GM12878 (cell line): ENCODE measurements around the gene MAST1. TPM values are rescaled to one million over a fixed set of nuclear protein-coding genes. Genes with fewer than 3 reads are reported as not detected.
A peak's percentile ranks its signal among the peaks of the same experiment; 100 is the strongest.

Experiments used
- ATAC-seq: fragments of 200-7000 bp; cut with Tn5 transposase; 3 replicates; pipeline ENCODE4 v1.9.1; 2020; ENCODE audit warnings: mild to moderate bottlenecking, moderate library complexity
- BruUV-seq: library from RNA; stranded (reverse); fragments of 400-500 nt; replicated peaks from 2 replicates; lab custom pipeline; 2021; lab: Mats Ljungman, UMichigan
- CTCF ChIA-PET: fragments of 300-600 bp; sonication (Branson Sonifier 250); formaldehyde crosslinking; extraction: SDS; loops from one replicate; lab custom pipeline; 2021; ENCODE audit warnings: inconsistent platforms; lab: Yijun Ruan, JAX
- POLR2A ChIA-PET: fragments of 350-600 bp; formaldehyde crosslinking; extraction: SDS; loops from one replicate; lab custom pipeline; 2021; ENCODE audit warnings: inconsistent platforms; lab: Charles Lee
- RAD21 ChIA-PET: fragments of 300-600 bp; sonication (Branson Sonifier 250); formaldehyde crosslinking; loops from one replicate; lab custom pipeline; 2023; ENCODE audit warnings: antibody characterized with exemption; ENCODE audit not compliant: unreplicated experiment; lab: Charles Lee
- SMC1A ChIA-PET: fragments of 300-600 bp; sonication (Branson Sonifier 250); formaldehyde crosslinking; loops from one replicate; lab custom pipeline; 2023; ENCODE audit not compliant: unreplicated experiment, uncharacterized antibody; lab: Charles Lee
- DNase-seq: peaks from one replicate; pipeline ENCODE4 v3.0.0-alpha.2; 2011; ENCODE audit warnings: low read depth, low spot score
- FAIRE-seq: peaks from 3 replicates; lab custom pipeline; 2011; peaks lifted over from hg19 to GRCh38; lab: Jason Lieb, UNC
- H2AFZ ChIP-seq: 2 replicates; pipeline ENCODE4 v1.6.0; 2011; ENCODE audit warnings: low read depth, low read length, control low read depth; ENCODE audit not compliant: control insufficient read depth
- H3K27ac ChIP-seq: 2 replicates; pipeline ENCODE4 v1.5.1; 2011; ENCODE audit warnings: control low read depth; ENCODE audit not compliant: control insufficient read depth, insufficient read depth
- H3K27me3 ChIP-seq, 2 experiments: replicated peaks in 1 of 2; 2 replicates each; pipeline versions ENCODE4 v1.6.0 to v1.6.1; 2011; ENCODE audit warnings: low read length in 1 of 2; ENCODE audit not compliant: control insufficient read depth in 2 of 2, insufficient read depth in 2 of 2
- H3K36me3 ChIP-seq, 2 experiments: 2 replicates each; pipeline ENCODE4 v1.5.1; 2011; ENCODE audit warnings: low read length in 1 of 2; ENCODE audit not compliant: control insufficient read depth in 2 of 2, insufficient read depth in 2 of 2
- H3K4me1 ChIP-seq: 2 replicates; pipeline ENCODE4 v1.6.1; 2011; ENCODE audit warnings: mild to moderate bottlenecking, low read length, moderate library complexity, mixed read lengths; ENCODE audit not compliant: control insufficient read depth, insufficient read depth
- H3K4me2 ChIP-seq: 2 replicates; pipeline ENCODE4 v1.6.0; 2011; ENCODE audit warnings: control low read depth; ENCODE audit not compliant: control insufficient read depth, insufficient read depth
- H3K4me3 ChIP-seq: fragments of 200-600 bp; sonication (generic); 2 replicates; pipeline ENCODE4 v1.5.1; 2016
- H3K79me2 ChIP-seq: 2 replicates; pipeline ENCODE4 v1.6.0; 2011; ENCODE audit warnings: low read length; ENCODE audit not compliant: control insufficient read depth, insufficient read depth
- H3K9ac ChIP-seq: 2 replicates; pipeline ENCODE4 v1.8.0; 2011; ENCODE audit warnings: low read length, control low read depth, mixed read lengths; ENCODE audit not compliant: control insufficient read depth, insufficient read depth
- H3K9me3 ChIP-seq: replicated peaks from 3 replicates; pipeline ENCODE4 v1.5.1; 2011; ENCODE audit warnings: mild to moderate bottlenecking, low read length; ENCODE audit not compliant: control insufficient read depth, insufficient read depth
- H4K20me1 ChIP-seq: 2 replicates; pipeline ENCODE4 v1.6.0; 2011; ENCODE audit not compliant: control insufficient read depth, insufficient read depth
- BCL3 ChIP-seq: IDR thresholded peaks from 2 replicates; pipeline ENCODE4 v1.6.1; 2011; ENCODE audit warnings: borderline replicate concordance, low read depth, mild to moderate bottlenecking, moderate library complexity, low read length; ENCODE audit not compliant: insufficient read depth, poor library complexity, severe bottlenecking
- CEBPB ChIP-seq, 2 experiments: fragments of 150-350 bp in 1 of 2; IDR thresholded peaks; 2 replicates each; pipeline ENCODE4 v1.6.1; 2012 to 2014; ENCODE audit warnings: low read depth in 2 of 2, low read length in 2 of 2, borderline replicate concordance in 1 of 2, inconsistent platforms in 1 of 2
- FOS ChIP-seq: IDR thresholded peaks from 3 replicates; pipeline ENCODE4 v1.6.1; 2011; ENCODE audit warnings: borderline replicate concordance; ENCODE audit not compliant: insufficient read length; ENCODE audit errors: extremely low read depth
- MYC ChIP-seq: IDR thresholded peaks from 2 replicates; pipeline ENCODE4 v1.6.1; 2011; ENCODE audit warnings: mild to moderate bottlenecking, low read length, moderate library complexity, inconsistent platforms; ENCODE audit not compliant: insufficient read depth, insufficient replicate concordance, insufficient read length, severe bottlenecking
- NFYB ChIP-seq: IDR thresholded peaks from 2 replicates; pipeline ENCODE4 v1.6.1; 2011; ENCODE audit warnings: low read depth, mild to moderate bottlenecking, low read length, improper control_type of control experiment, moderate library complexity; ENCODE audit not compliant: insufficient read depth
- PBX3 ChIP-seq: IDR thresholded peaks from 2 replicates; pipeline ENCODE4 v1.6.1; 2011; ENCODE audit warnings: mild to moderate bottlenecking, low read depth, low read length, moderate library complexity; ENCODE audit not compliant: insufficient replicate concordance
- SPI1 ChIP-seq: IDR thresholded peaks from 2 replicates; pipeline ENCODE4 v1.6.1; 2011; ENCODE audit warnings: low read depth, mild to moderate bottlenecking, low read length, moderate library complexity, borderline replicate concordance; ENCODE audit not compliant: insufficient read depth
- TAF1 ChIP-seq: IDR thresholded peaks from 2 replicates; pipeline ENCODE4 v1.6.1; 2011; ENCODE audit warnings: mild to moderate bottlenecking, low read depth, low read length, borderline replicate concordance
- ZBTB11 ChIP-seq: fragments of 450-650 bp; formaldehyde crosslinking; IDR thresholded peaks from 2 replicates; pipeline ENCODE4 v1.5.0; 2022; ENCODE audit warnings: mild to moderate bottlenecking, missing genetic modification characterization
- ZBTB40 ChIP-seq: fragments of 450-650 bp; IDR thresholded peaks from 2 replicates; pipeline ENCODE4 v1.6.1; 2016; ENCODE audit warnings: mild to moderate bottlenecking, moderate library complexity, borderline replicate concordance
- ZZZ3 ChIP-seq: IDR thresholded peaks from 2 replicates; pipeline ENCODE4 v1.6.1; 2011; ENCODE audit warnings: low read depth; ENCODE audit not compliant: control insufficient read depth, insufficient read length
- WGBS: methylation state at CpG from one replicate; pipeline ENCODE4 v1.1.6; 2016; ENCODE audit warnings: low lambda C conversion rate; ENCODE audit not compliant: insufficient replicate concordance, insufficient coverage; ENCODE audit errors: missing lambda C conversion rate; 5-methylcytosine and 5-hydroxymethylcytosine counted together
- in situ Hi-C: fragments of 300-500 bp; cut with MboI; formaldehyde crosslinking; loops from 9 replicates; pipeline ENCODE4 v1.14.3; 2018; ENCODE audit warnings: mixed read lengths
- intact Hi-C: fragments of 100-400 bp; cut with micrococcal nuclease; formaldehyde crosslinking; loops from one replicate; pipeline ENCODE4 v1.14.2; 2022; ENCODE audit not compliant: unreplicated experiment
- polyA plus RNA-seq, 11 experiments: library from polyadenylated mRNA; depleted of rRNA in 4 of 11; unstranded in 6 of 11; stranded (reverse) in 5 of 11; fragments of >200 nt; fragmentation: Nextera tagmentation in 4 of 11; fragmentation: Illumina TruSeq in 1 of 11; extraction: Ambion mirVana in 4 of 11; extraction: Trizol in 1 of 11; gene quantifications; 1 replicate in 1 of 11; 2 replicates in 10 of 11; pipeline versions ENCODE4 v1.2.1 to v1.2.3, GENCODE V29; 2011 to 2016; ENCODE audit warnings: inconsistent platforms in 2 of 11, missing spikeins in 2 of 11, low read depth in 1 of 11
- total RNA-seq, 4 experiments: library from RNA; depleted of rRNA in 3 of 4; stranded (reverse); fragments of >200 nt in 3 of 4; fragmentation: Illumina TruSeq in 1 of 4; extraction: Trizol in 1 of 4; gene quantifications; 2 replicates each; pipeline versions ENCODE4 v1.2.1 to v1.2.3, GENCODE V29; 2013 to 2021

MAST1 gene
- total and polyA plus RNA-seq, 10 of the 15 experiments (the other 5 are each of a cell fraction or from before 2014, with no cell fraction given), result 0.08 to 0.79 (median 0.44) TPM; not detected in 1

GRCh38 chr19:12868540-12869112 lies 30.3 kb downstream of the MAST1 start:
- POLR2A ChIA-PET, result no interaction called here
- RAD21 ChIA-PET, result no interaction called here
- Histone ChIP-seq H3K27me3 (no peaks in the 10 kb centered on the region), H3K9ac (no peak overlapping the region), H3K9me3 (no peaks in the 10 kb centered on the region; the same call in 2 of the 3 replicates), H3K79me2 (no peaks in the 10 kb centered on the region), H3K36me3 (no peaks in the 10 kb centered on the region), H4K20me1 (no peaks in the 10 kb centered on the region), H3K4me2 (no peak overlapping the region), H3K4me1 (peaks cover 5% of the 10 kb centered on the region; the same call in 1 of the 2 replicates), H2AFZ (no peak overlapping the region), H3K27ac (no peak overlapping the region), H3K4me3 (no peak overlapping the region)
- FAIRE-seq (peak; percentile 18), DNase-seq (no peak), ATAC-seq (peak; percentile 49)
- in situ Hi-C loops, result no loop called here
- intact Hi-C loops, result no loop called here
- CTCF ChIA-PET, result no interaction called here
- SMC1A ChIA-PET, result no interaction called here
- 82% methylated on average over 10 of the region's 10 CpGs for WGBS
- BruUV-seq, result no TSS peak
- no peak for TF ChIP-seq MYC
- TF ChIP-seq ZBTB40, result no peak
- no peak for TF ChIP-seq SPI1
- TF ChIP-seq PBX3, result peak; percentile 91
- no peak for TF ChIP-seq TAF1
- no peak for TF ChIP-seq CEBPB (IDR thresholded peaks at IDR 0.05; ENCODE audit: borderline replicate concordance in 1 of 2, low read depth in 2 of 2, low read length in 2 of 2)
- TF ChIP-seq NFYB, result peak; percentile 74
- TF ChIP-seq ZBTB11, result no peak
- TF ChIP-seq ZZZ3, result no peak
- TF ChIP-seq BCL3, result no peak
- peak; percentile 21 for TF ChIP-seq FOS
